ENCODE data around the gene ERI3.

Gene ERI3

GRCh38 chr1:44243782-44244495 lies 111.1 kb downstream of the ERI3 start:
- Histone ChIP-seq H3K4me3 (ENCODE audit: low read depth, low read length) (no peak overlapping the region), H3K4me2 (ENCODE audit: low read length) (no peak overlapping the region), H3K9me3 (ENCODE audit: control insufficient read depth, low read length) (no peaks in the 10 kb centered on the region), H3K9ac (no peak overlapping the region), H3K79me2 (no peaks in the 10 kb centered on the region), H2AFZ (no peak overlapping the region), H3K27ac (no peak overlapping the region), H3K4me1 (no peaks in the 10 kb centered on the region), H3K36me3 (ENCODE audit: control insufficient read depth, insufficient read depth, low read length) (no peaks in the 10 kb centered on the region), H3K27me3 (ENCODE audit: control insufficient read depth, insufficient read depth, low read length) (no peaks in the 10 kb centered on the region)
- TF ChIP-seq CTCF (IDR thresholded peaks at IDR 0.05) = no peak

- H3K27ac ChIP-seq = no peak overlapping the region
These were observed 112.3 kb downstream of the ERI3 start for GRCh38 chr1:44242746-44243145.

GRCh38 chr1:44240802-44241671 lies 114.0 kb downstream of the ERI3 start:
- no peak overlapping the region for H3K4me3 ChIP-seq (ENCODE audit: low read depth, low read length)
- H3K4me2 ChIP-seq (ENCODE audit: low read length) = no peak overlapping the region
- no peaks in the 10 kb centered on the region for H3K4me1 ChIP-seq
- H3K27ac ChIP-seq = no peak overlapping the region
- TF ChIP-seq CTCF (IDR thresholded peaks at IDR 0.05) = no peak
- H3K9ac ChIP-seq = no peak overlapping the region
- no peak overlapping the region for H2AFZ ChIP-seq
- H3K79me2 ChIP-seq = no peaks in the 10 kb centered on the region
- no peaks in the 10 kb centered on the region for H3K27me3 ChIP-seq (ENCODE audit: control insufficient read depth, insufficient read depth, low read length)
- H3K36me3 ChIP-seq (ENCODE audit: control insufficient read depth, insufficient read depth, low read length) = no peaks in the 10 kb centered on the region
- no peaks in the 10 kb centered on the region for H3K9me3 ChIP-seq (ENCODE audit: control insufficient read depth, low read length)

More at GRCh38 chr1:44242746-44243145, 112.3 kb downstream of the ERI3 start:
- Histone ChIP-seq H2AFZ (no peak overlapping the region), H3K79me2 (no peaks in the 10 kb centered on the region), H3K4me2 (ENCODE audit: low read length) (no peak overlapping the region), H3K4me3 (ENCODE audit: low read depth, low read length) (no peak overlapping the region), H3K27me3 (ENCODE audit: control insufficient read depth, insufficient read depth, low read length) (no peaks in the 10 kb centered on the region), H3K36me3 (ENCODE audit: control insufficient read depth, insufficient read depth, low read length) (no peaks in the 10 kb centered on the region), H3K9me3 (ENCODE audit: control insufficient read depth, low read length) (no peaks in the 10 kb centered on the region), H3K4me1 (no peaks in the 10 kb centered on the region), H3K9ac (no peak overlapping the region)
- no peak for TF ChIP-seq CTCF (IDR thresholded peaks at IDR 0.05)

GRCh38 chr1:44239961-44240371 lies 115.1 kb downstream of the ERI3 start:
- H3K4me1 ChIP-seq = no peaks in the 10 kb centered on the region
- no peak overlapping the region for H3K4me2 ChIP-seq (ENCODE audit: low read length)
- no peaks in the 10 kb centered on the region for H3K9me3 ChIP-seq (ENCODE audit: control insufficient read depth, low read length)
- TF ChIP-seq CTCF (IDR thresholded peaks at IDR 0.05) = no peak
- no peak overlapping the region for H3K9ac ChIP-seq
- H3K27ac ChIP-seq = no peak overlapping the region
- H3K36me3 ChIP-seq (ENCODE audit: control insufficient read depth, insufficient read depth, low read length) = no peaks in the 10 kb centered on the region
- H3K4me3 ChIP-seq (ENCODE audit: low read depth, low read length) = no peak overlapping the region
- no peaks in the 10 kb centered on the region for H3K27me3 ChIP-seq (ENCODE audit: control insufficient read depth, insufficient read depth, low read length)
- no peak overlapping the region for H2AFZ ChIP-seq
- no peaks in the 10 kb centered on the region for H3K79me2 ChIP-seq

Measured in parathyroid adenoma (tissue), 2 donors.